ENCODE measurements around the gene SNCAIP. TPM values are rescaled to one million over a fixed set of nuclear protein-coding genes. Genes with fewer than 3 reads are reported as not detected.

SNCAIP gene
- polyA plus RNA-seq, 1 experiment, result 1.5 TPM

DNA sequence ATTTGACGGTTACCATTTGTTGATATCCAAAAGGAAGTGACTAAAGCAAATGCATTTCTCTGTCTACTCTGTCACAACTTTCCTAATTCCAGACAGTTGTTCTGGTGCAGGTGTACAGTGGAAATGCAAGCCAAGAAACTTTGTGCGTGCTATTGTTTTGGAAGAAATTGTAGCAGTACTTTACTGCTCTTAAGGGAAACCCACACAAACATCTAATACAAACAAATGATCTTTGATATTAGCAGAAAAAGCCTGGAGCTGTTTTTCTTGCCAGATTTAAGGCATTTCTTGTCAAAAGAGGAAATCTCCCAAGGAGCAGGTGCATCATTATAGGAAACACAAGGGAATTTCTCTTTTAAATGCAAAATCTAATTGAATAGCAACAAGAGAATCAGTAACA, 2.0 kb downstream of the SNCAIP start:
- no peaks in the 10 kb centered on the region; the same call in 1 of the 2 replicates for H3K27me3 ChIP-seq (ENCODE audit: control insufficient read depth, insufficient read depth, low read length)
- DNase-seq (ENCODE audit: low read depth), result no peak
- ChIA-PET CTCF (no interaction called here), POLR2A (interaction anchor here (0.7 kb wide), 1 partner anchor 9 kb away, joined by 3 read pairs; no protein-coding TSS in a partner anchor)
- TF ChIP-seq CTCF (IDR thresholded peaks at IDR 0.05; ENCODE audit: insufficient read depth, low read depth, low read length), result no peak
- no peak overlapping the region for H3K4me3 ChIP-seq (ENCODE audit: low read depth, low read length)
- no peaks in the 10 kb centered on the region for H3K36me3 ChIP-seq (ENCODE audit: control insufficient read depth, insufficient read depth, low read length)

DNA sequence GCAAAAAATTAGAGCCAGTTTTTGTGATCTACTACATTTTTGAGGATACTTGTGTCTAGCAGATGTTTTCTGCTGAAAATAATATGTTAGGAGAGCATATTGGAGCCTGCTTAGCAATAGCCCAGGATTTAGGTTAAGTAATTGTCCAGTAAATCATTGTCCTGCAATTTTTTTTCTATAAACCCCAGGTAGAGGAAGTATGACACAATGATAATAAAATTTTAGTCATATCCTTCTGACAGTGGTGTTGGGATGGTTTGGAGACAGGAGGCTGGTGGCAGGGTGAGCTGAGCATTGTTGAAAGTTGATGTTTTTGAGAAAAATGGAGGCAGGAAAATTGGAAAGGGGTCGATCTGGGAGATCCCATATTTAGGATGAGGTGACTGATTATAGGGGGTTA, 3.5 kb downstream of the SNCAIP start:
- no peak for DNase-seq (ENCODE audit: low read depth)
- ChIA-PET CTCF (no interaction called here), POLR2A (no interaction called here)
- Histone ChIP-seq H3K4me3 (ENCODE audit: low read depth, low read length) (no peak overlapping the region), H3K36me3 (ENCODE audit: control insufficient read depth, insufficient read depth, low read length) (no peaks in the 10 kb centered on the region), H3K27me3 (ENCODE audit: control insufficient read depth, insufficient read depth, low read length) (no peaks in the 10 kb centered on the region; the same call in 1 of the 2 replicates)
- no peak for TF ChIP-seq CTCF (IDR thresholded peaks at IDR 0.05; ENCODE audit: insufficient read depth, low read depth, low read length)

DNA sequence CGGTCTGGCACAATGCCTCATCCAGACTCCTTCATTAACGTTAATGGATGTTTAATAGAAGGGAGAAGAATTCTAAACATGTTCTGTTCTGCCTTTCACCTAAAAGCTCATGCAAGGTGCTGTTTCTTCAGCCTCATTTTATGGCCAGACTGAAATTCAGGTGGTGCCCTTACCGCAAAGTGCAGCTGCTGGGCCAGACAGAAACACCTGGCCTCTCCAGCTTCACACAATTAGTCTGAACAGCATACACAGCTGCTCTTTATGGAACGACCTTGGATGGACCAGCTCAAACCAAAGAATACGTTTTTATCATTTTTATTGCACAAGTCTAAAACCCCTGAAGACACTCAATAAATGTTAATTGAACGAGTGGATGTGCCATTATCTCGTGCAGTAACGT, 4.6 kb downstream of the SNCAIP start:
- H3K27me3 ChIP-seq (ENCODE audit: control insufficient read depth, insufficient read depth, low read length), result no peaks in the 10 kb centered on the region
- TF ChIP-seq CTCF (IDR thresholded peaks at IDR 0.05; ENCODE audit: insufficient read depth, low read depth, low read length), result no peak
- H3K4me3 ChIP-seq (ENCODE audit: low read depth, low read length), result no peak overlapping the region
- CTCF ChIA-PET, result no interaction called here
- no peak for DNase-seq (ENCODE audit: low read depth)
- POLR2A ChIA-PET, result no interaction called here
- no peaks in the 10 kb centered on the region for H3K36me3 ChIP-seq (ENCODE audit: control insufficient read depth, insufficient read depth, low read length)

DNA sequence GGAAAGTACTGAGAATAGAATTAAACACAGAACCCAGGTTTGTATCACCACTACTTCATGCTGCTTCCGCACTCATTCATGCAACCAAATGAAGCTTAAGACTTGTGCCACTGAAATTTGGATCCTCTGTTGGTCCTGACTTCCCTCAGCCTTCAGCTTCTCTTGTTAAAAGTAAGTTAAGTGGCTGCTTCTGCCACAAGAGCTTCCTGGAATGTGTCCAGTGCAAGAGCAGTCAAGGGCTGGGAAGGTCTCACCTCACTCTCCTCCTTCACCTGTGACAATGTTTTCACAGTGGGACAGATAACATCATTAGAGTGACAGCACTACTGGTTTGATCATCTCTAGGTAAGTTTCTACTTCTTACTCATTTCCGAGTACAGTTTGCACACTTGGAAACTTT, 7.9 kb downstream of the SNCAIP start:
- POLR2A ChIA-PET, result no interaction called here
- no peaks in the 10 kb centered on the region for H3K36me3 ChIP-seq (ENCODE audit: control insufficient read depth, insufficient read depth, low read length)
- H3K4me3 ChIP-seq (ENCODE audit: low read depth, low read length), result no peak overlapping the region
- H3K27me3 ChIP-seq (ENCODE audit: control insufficient read depth, insufficient read depth, low read length), result no peaks in the 10 kb centered on the region
- CTCF ChIA-PET, result no interaction called here
- TF ChIP-seq CTCF (IDR thresholded peaks at IDR 0.05; ENCODE audit: insufficient read depth, low read depth, low read length), result no peak
- DNase-seq (ENCODE audit: low read depth), result no peak

DNA sequence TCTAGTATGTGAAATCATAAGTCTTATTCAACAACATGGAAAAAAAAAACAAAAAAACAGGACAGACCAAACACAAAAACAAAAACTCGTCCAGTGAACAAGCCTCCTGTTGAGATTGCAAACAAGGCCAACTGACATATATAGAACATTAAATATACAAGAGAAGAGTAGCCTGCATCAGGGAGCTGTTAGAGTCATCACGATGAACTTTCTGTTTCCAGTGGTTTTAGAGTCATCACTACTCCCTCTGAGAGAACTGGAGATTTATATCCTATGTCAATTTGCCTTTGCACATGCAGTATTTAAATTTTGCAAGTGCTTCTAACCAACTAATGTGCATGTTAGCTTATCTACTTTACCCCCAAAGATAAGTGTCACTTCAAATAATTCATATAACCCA, 9.9 kb downstream of the SNCAIP start:
- POLR2A ChIA-PET, result no interaction called here
- TF ChIP-seq CTCF (IDR thresholded peaks at IDR 0.05; ENCODE audit: insufficient read depth, low read depth, low read length), result no peak
- Histone ChIP-seq H3K4me3 (ENCODE audit: low read depth, low read length) (no peak overlapping the region), H3K36me3 (ENCODE audit: control insufficient read depth, insufficient read depth, low read length) (no peaks in the 10 kb centered on the region), H3K27me3 (ENCODE audit: control insufficient read depth, insufficient read depth, low read length) (no peaks in the 10 kb centered on the region)
- DNase-seq (ENCODE audit: low read depth), result no peak
- CTCF ChIA-PET, result no interaction called here

All from BJ (cell line).